SK-N-SH (cell line): Measurements from ENCODE around the gene C12orf56. TPM values are rescaled to one million over a fixed set of nuclear protein-coding genes. Genes with fewer than 3 reads are reported as not detected.
A peak's percentile ranks its signal among the peaks of the same experiment; 100 is the strongest.

Experiments
- CTCF ChIA-PET: fragments of 300-600, 350-600 bp; formaldehyde crosslinking; extraction: SDS; loops from one replicate; lab custom pipeline; 2021; lab: Yijun Ruan, JAX
- POLR2A ChIA-PET: fragments of 350-600 bp; sonication (Branson Sonifier 250); formaldehyde crosslinking; extraction: SDS; loops from one replicate; lab custom pipeline; 2020; ENCODE audit warnings: antibody characterized with exemption, inconsistent platforms; lab: Yijun Ruan, JAX
- DNase-seq: peaks from one replicate; pipeline ENCODE4 v3.0.0; 2012
- H2AFZ ChIP-seq: fragments of 200-600 bp; sonication (generic); 2 replicates; pipeline ENCODE4 v1.8.1; 2016; ENCODE audit warnings: antibody characterized with exemption, mild to moderate bottlenecking, low read depth
- H3F3A ChIP-seq: fragments of 200-600 bp; sonication (generic); replicated peaks from 2 replicates; pipeline ENCODE3; 2016; ENCODE audit warnings: antibody characterized with exemption, mild to moderate bottlenecking; ENCODE audit not compliant: insufficient read depth
- H3K27ac ChIP-seq, 2 experiments: fragments of 200-500 bp in 1 of 2; fragments of 200-600 bp in 1 of 2; sonication (Bioruptor generic) in 1 of 2; sonication (generic), shearing (Covaris generic) in 1 of 2; 2 replicates each; pipeline versions ENCODE4 v1.5.1 to v1.6.1; 2014 to 2016; ENCODE audit warnings: low read depth in 2 of 2, inconsistent platforms in 1 of 2, low read length in 1 of 2, mild to moderate bottlenecking in 1 of 2, mixed read lengths in 1 of 2
- H3K27me3 ChIP-seq: fragments of 200-600 bp; sonication (generic), shearing (Covaris generic); 2 replicates; pipeline ENCODE4 v1.6.1; 2016; ENCODE audit warnings: mixed run types; ENCODE audit not compliant: insufficient read depth
- H3K36me3 ChIP-seq, 2 experiments: fragments of 200-500 bp in 1 of 2; fragments of 200-600 bp in 1 of 2; sonication (Bioruptor generic) in 1 of 2; sonication (generic) in 1 of 2; replicated peaks in 1 of 2; 2 replicates each; pipeline versions ENCODE3 to v1.5.1; 2014 to 2016; ENCODE audit warnings: low read length in 1 of 2, mild to moderate bottlenecking in 1 of 2; ENCODE audit not compliant: insufficient read depth in 2 of 2, control insufficient read depth in 1 of 2
- H3K4me1 ChIP-seq, 2 experiments: fragments of 200-500 bp in 1 of 2; fragments of 200-600 bp in 1 of 2; sonication (Bioruptor generic) in 1 of 2; sonication (generic), shearing (Covaris generic) in 1 of 2; 2 replicates each; pipeline versions ENCODE4 v1.5.1 to v1.6.1; 2014 to 2016; ENCODE audit warnings: low read depth in 1 of 2, low read length in 1 of 2, mixed run types in 1 of 2; ENCODE audit not compliant: insufficient read depth in 2 of 2, control insufficient read depth in 1 of 2
- H3K4me2 ChIP-seq: fragments of 200-600 bp; sonication (generic), shearing (Covaris generic); 2 replicates; pipeline ENCODE4 v1.6.1; 2017; ENCODE audit warnings: mixed run types
- H3K4me3 ChIP-seq, 2 experiments: fragments of 200-500 bp in 1 of 2; fragments of 200-600 bp in 1 of 2; sonication (Bioruptor generic) in 1 of 2; sonication (generic), shearing (Covaris generic) in 1 of 2; 2 replicates each; pipeline versions ENCODE4 v1.5.1 to v1.8.1; 2014 to 2016; ENCODE audit warnings: low read depth in 2 of 2, inconsistent platforms in 1 of 2, low read length in 1 of 2, mild to moderate bottlenecking in 1 of 2, mixed read lengths in 1 of 2, moderate library complexity in 1 of 2
- H3K79me2 ChIP-seq: fragments of 200-600 bp; sonication (generic); 2 replicates; pipeline ENCODE4 v1.8.1; 2017; ENCODE audit warnings: mild to moderate bottlenecking; ENCODE audit not compliant: insufficient read depth
- H3K9ac ChIP-seq: fragments of 200-600 bp; sonication (generic); 2 replicates; pipeline ENCODE4 v1.6.1; 2017; ENCODE audit warnings: mixed run types
- H3K9me2 ChIP-seq: fragments of 200-600 bp; sonication (generic); 2 replicates; pipeline ENCODE4 v1.6.1; 2017; ENCODE audit warnings: mixed run types
- H3K9me3 ChIP-seq: fragments of 200-600 bp; sonication (generic); 2 replicates; pipeline ENCODE4 v1.6.1; 2017; ENCODE audit warnings: mixed run types, mild to moderate bottlenecking, moderate library complexity
- H4K20me1 ChIP-seq: fragments of 200-600 bp; sonication (generic); 2 replicates; pipeline ENCODE4 v1.6.1; 2017; ENCODE audit warnings: mild to moderate bottlenecking, mixed run types; ENCODE audit not compliant: insufficient read depth
- CTCF ChIP-seq: fragments of 200-600 bp; sonication (generic); IDR thresholded peaks from 2 replicates; pipeline ENCODE4 v1.6.1; 2017; ENCODE audit warnings: antibody characterized with exemption, mild to moderate bottlenecking, moderate library complexity
- ELF1 ChIP-seq: IDR thresholded peaks from 2 replicates; pipeline ENCODE4 v1.4.0; 2012
- FOSL2 ChIP-seq: IDR thresholded peaks from 2 replicates; pipeline ENCODE4 v1.4.0; 2012; ENCODE audit warnings: low read depth, mild to moderate bottlenecking, moderate library complexity, borderline replicate concordance
- GABPA ChIP-seq: IDR thresholded peaks from 2 replicates; pipeline ENCODE4 v1.4.0; 2012; ENCODE audit warnings: low read depth, mild to moderate bottlenecking
- MXI1 ChIP-seq: IDR thresholded peaks from 2 replicates; pipeline ENCODE4 v1.6.1; 2012; ENCODE audit warnings: mild to moderate bottlenecking, low read depth, low read length, improper control_type of control experiment
- NFIC ChIP-seq: IDR thresholded peaks from 2 replicates; pipeline ENCODE4 v1.4.0; 2012; ENCODE audit warnings: borderline replicate concordance
- NRF1 ChIP-seq: IDR thresholded peaks from 2 replicates; pipeline ENCODE4 v1.6.1; 2012; ENCODE audit warnings: low read depth, mild to moderate bottlenecking, low read length
- POLR2AphosphoS5 ChIP-seq: IDR thresholded peaks from 2 replicates; pipeline ENCODE4 v1.6.1; 2012; ENCODE audit warnings: low read depth, low read length
- RAD21 ChIP-seq: IDR thresholded peaks from 2 replicates; pipeline ENCODE4 v1.6.1; 2012; ENCODE audit warnings: mild to moderate bottlenecking, low read length
- SIN3A ChIP-seq: IDR thresholded peaks from 2 replicates; pipeline ENCODE4 v1.6.1; 2012; ENCODE audit warnings: low read depth, mild to moderate bottlenecking, low read length, moderate library complexity, borderline replicate concordance
- TAF1 ChIP-seq: IDR thresholded peaks from 2 replicates; pipeline ENCODE4 v1.6.1; 2012; ENCODE audit warnings: low read depth, mild to moderate bottlenecking, low read length, moderate library complexity, borderline replicate concordance
- YY1 ChIP-seq: IDR thresholded peaks from 2 replicates; pipeline ENCODE4 v1.4.0; 2012; ENCODE audit warnings: low read depth, mild to moderate bottlenecking
- WGBS: methylation state at CpG from one replicate; pipeline ENCODE4 v1.1.6; 2017; ENCODE audit warnings: low lambda C conversion rate; 5-methylcytosine and 5-hydroxymethylcytosine counted together
- polyA plus RNA-seq, 3 experiments: library from polyadenylated mRNA; depleted of rRNA; stranded (reverse); fragments of >200 nt; gene quantifications; 2 replicates each; pipeline ENCODE4 v1.2.3, GENCODE V29; 2012
- TF ChIP-seq, protein P1 (sequence below): IDR thresholded peaks from 2 replicates; pipeline ENCODE4 v1.4.0; 2012; ENCODE audit warnings: low read depth
- TF ChIP-seq, protein P2 (sequence below): IDR thresholded peaks from 2 replicates; pipeline ENCODE4 v1.4.0; 2012; ENCODE audit warnings: low read depth, borderline replicate concordance

C12orf56 gene
- polyA plus RNA-seq, 1 of the 3 experiments (the other 2 are of a cell fraction), result not detected

DNA sequence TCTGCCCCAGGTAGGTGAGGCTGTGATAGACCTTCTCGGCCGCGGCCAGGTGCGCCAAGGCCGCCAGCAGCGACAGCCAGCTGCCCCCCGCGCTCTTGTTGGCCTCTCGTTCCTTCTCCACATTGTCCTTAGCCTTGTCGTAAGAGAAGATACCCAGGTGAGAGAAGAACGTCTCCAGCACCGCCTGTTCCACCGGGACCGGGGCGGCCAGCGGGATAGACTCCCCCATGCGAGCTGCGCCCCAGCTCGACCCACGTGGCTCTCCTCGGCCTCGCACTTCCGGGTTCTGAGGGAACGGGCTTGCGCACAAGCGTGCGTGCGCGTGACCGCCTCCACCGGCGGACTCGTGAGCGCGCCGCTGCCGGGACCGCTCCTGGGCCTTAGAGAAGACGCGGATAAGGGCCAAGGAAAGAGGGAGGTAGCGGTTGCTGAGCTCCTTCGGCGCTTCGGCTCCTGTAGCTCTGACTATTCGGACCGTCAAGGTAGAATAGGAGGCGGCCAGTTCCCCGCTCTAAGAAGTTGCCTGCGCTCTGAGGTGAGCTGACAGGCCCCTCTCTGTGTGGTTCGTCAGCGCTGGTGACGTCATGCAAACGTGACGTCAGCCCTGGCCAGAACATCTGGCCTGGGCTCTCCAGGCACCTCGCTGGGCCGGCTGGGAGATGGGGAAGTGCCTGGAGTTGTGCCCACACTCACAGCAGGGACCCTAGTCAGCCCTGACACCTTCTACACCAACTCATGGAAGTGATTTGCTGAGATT, 168.4 kb downstream of the C12orf56 start, which contains the start of gene KICS2:
Gene KICS2 (minus strand): TSS at position 288 of the 757 bp plus-strand sequence. CDS start 59 bp downstream, at position 229.
- TF ChIP-seq SIN3A (peak; percentile 96), CTCF (no peak), POLR2AphosphoS5 (peak; percentile 63; the same call in 1 of the 2 replicates), ELF1 (peak; percentile 99), MXI1 (peak; percentile 100), FOSL2 (no peak), GABPA (no peak), RAD21 (no peak), TAF1 (peak; percentile 65; the same call in 1 of the 2 replicates), NRF1 (peak; percentile 67), YY1 (0 out of 2 replicates have a peak, but pooled peaks have one; percentile 46), NFIC (peak; percentile 3; the same call in 1 of the 2 replicates)
- TF ChIP-seq, protein P1, sequence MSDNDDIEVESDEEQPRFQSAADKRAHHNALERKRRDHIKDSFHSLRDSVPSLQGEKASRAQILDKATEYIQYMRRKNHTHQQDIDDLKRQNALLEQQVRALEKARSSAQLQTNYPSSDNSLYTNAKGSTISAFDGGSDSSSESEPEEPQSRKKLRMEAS, result peak; percentile 100
- TF ChIP-seq, protein P2, sequence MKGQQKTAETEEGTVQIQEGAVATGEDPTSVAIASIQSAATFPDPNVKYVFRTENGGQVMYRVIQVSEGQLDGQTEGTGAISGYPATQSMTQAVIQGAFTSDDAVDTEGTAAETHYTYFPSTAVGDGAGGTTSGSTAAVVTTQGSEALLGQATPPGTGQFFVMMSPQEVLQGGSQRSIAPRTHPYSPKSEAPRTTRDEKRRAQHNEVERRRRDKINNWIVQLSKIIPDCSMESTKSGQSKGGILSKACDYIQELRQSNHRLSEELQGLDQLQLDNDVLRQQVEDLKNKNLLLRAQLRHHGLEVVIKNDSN, result peak; percentile 86
- Histone ChIP-seq H3K4me2 (peak within 1 kb of the TSS; percentile 68), H3K27ac (peak within 1 kb of the TSS; percentile 82 to 85), H3F3A (no peaks in the 10 kb centered on the region), H3K4me3 (peak within 1 kb of the TSS; percentile 76 to 98), H3K36me3 (no peaks in the 10 kb centered on the region), H3K4me1 (peaks cover 8 to 12% of the 10 kb centered on the region in 2 experiments; a peak in 3 of 4 replicates), H4K20me1 (no peaks in the 10 kb centered on the region), H3K9me3 (no peaks in the 10 kb centered on the region), H3K9me2 (no peaks in the 10 kb centered on the region), H2AFZ (peak within 1 kb of the TSS; percentile 98), H3K9ac (peak within 1 kb of the TSS; percentile 80), H3K79me2 (peaks cover 9% of the 10 kb centered on the region), H3K27me3 (no peaks in the 10 kb centered on the region)
- DNase-seq, result peak; percentile 93
- ChIA-PET POLR2A (interaction anchor here (1.3 kb wide), 1 partner anchor 378 kb away, joined by 12 read pairs; the partner anchor contains the start of gene SRGAP1), CTCF (interaction anchor here (0.8 to 2.6 kb wide), 4 partner anchors 34 to 378 kb away, joined by 3 to 15 read pairs (median 4); partner anchors contain the start of gene SRGAP1)
- 1% methylated on average over 15 of the region's 56 CpGs for WGBS
